ENCODE data around the gene FETUB.

FETUB gene

GRCh38 chr3:186637686-186638085 is 2.5 kb upstream of the FETUB start:
- no peak for TF ChIP-seq GATA2 (IDR thresholded peaks at IDR 0.05; ENCODE audit: low read depth, low read length)
- no peak for TF ChIP-seq GATA3 (IDR thresholded peaks at IDR 0.05; ENCODE audit: low read depth, low read length)

DNA sequence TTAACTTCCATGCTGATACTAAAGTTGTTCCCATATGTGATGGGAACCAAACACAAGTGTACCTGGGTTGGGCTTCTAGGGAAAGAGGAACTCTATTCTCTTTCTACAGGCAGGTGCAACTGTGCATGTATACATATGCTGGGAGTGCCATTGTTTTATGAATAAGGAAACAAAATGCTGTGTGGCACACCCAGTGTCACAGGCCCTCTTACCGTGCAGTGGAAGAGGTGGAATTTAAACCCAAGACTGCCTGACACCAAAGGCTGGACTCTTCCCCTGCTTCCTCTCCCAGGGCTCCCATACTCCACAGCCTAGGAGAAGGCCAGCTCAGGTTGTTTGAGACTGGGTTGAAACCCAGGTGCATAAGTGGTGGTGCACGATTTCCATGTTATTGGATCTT is 1.9 kb upstream of the FETUB start:
- TF ChIP-seq GATA3 (IDR thresholded peaks at IDR 0.05; ENCODE audit: low read depth, low read length) (no peak), GATA2 (IDR thresholded peaks at IDR 0.05; ENCODE audit: low read depth, low read length) (no peak)

GRCh38 chr3:186640473-186640818 is 247 bp downstream of the FETUB start:
- no peak for TF ChIP-seq GATA2 (IDR thresholded peaks at IDR 0.05; ENCODE audit: low read depth, low read length)
- TF ChIP-seq GATA3 (IDR thresholded peaks at IDR 0.05; ENCODE audit: low read depth, low read length) = no peak

DNA sequence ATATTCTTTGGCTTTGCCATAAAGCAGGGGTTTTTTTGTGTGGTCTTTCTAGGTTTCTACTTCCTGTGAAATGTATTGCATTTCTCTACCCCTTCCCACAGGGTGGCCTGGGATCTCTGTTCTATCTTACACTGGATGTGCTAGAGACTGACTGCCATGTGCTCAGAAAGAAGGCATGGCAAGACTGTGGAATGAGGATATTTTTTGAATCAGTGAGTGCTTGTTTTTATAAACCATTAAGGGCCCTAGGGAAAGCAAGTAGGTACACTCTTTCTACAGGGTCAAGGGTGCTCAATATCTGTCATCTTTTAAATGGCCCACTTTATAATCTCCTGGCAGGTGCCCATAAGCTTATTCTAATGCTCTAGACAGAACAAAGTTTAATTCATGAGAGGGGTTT is 730 bp downstream of the FETUB start:
- TF ChIP-seq GATA2 (IDR thresholded peaks at IDR 0.05; ENCODE audit: low read depth, low read length) (no peak), GATA3 (IDR thresholded peaks at IDR 0.05; ENCODE audit: low read depth, low read length) (no peak)

DNA sequence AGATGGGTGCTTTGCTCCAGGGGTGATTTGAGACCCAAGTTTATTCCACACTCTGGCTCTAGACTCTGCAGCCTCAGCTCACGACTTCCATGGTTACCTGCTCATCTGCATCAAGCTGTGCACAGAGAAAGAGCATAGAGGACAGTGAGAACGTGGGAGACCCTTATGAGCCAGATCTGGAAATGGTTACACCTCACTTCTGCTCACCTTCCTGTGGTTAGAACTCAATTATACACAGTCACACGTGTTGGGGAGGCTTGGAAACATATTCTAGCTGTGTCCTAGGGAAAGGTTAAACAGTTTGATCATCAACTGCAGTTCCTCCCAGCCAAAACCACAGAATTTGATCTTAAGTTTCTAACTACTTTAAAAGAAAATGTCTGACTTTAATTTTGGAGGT is 1.8 kb downstream of the FETUB start:
- TF ChIP-seq GATA3 (IDR thresholded peaks at IDR 0.05; ENCODE audit: low read depth, low read length) (no peak), GATA2 (IDR thresholded peaks at IDR 0.05; ENCODE audit: low read depth, low read length) (no peak)

DNA sequence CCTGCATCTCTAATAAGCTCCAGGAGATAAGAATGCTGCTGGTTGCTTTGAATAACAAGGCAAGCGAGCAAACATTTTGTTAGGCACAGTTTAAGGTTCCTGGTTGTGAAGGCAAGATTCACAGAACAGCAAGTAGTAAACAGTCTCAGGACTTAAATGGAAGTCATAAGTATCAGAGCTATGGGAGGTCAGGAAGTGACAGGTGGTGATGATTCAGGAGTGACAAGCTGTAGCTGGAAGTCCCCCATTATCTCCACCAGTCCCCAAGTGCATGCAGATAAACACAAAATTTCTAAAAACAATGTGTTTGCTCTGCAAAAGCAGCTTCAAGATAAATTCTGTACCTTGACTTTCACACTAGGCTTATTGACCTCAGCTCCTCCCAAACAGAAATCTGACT is 3.3 kb downstream of the FETUB start:
- TF ChIP-seq GATA3 (IDR thresholded peaks at IDR 0.05; ENCODE audit: low read depth, low read length) (no peak), GATA2 (IDR thresholded peaks at IDR 0.05; ENCODE audit: low read depth, low read length) (no peak)

DNA sequence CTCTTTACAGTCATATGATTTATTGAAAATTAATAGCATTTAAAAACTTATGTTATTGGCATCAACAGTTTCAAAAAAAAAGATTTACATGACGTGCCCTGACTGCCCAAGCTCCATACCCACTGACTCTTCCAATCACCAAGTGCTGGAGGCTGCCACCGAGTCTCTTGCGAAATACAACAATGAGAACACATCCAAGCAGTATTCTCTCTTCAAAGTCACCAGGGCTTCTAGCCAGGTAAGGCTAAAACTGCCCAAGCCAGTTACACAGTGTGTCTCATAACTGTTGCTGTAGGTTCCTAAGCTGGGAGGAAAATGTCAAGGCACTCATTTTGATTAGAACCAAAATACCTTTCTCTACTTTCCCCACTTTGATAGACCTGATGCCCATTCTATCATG is 4.5 kb downstream of the FETUB start:
- no peak for TF ChIP-seq GATA2 (IDR thresholded peaks at IDR 0.05; ENCODE audit: low read depth, low read length)
- no peak for TF ChIP-seq GATA3 (IDR thresholded peaks at IDR 0.05; ENCODE audit: low read depth, low read length)

- TF ChIP-seq GATA3 (IDR thresholded peaks at IDR 0.05; ENCODE audit: low read depth, low read length) (no peak), GATA2 (IDR thresholded peaks at IDR 0.05; ENCODE audit: low read depth, low read length) (no peak)
These were observed 5.9 kb downstream of the FETUB start for GRCh38 chr3:186646106-186646505.

DNA sequence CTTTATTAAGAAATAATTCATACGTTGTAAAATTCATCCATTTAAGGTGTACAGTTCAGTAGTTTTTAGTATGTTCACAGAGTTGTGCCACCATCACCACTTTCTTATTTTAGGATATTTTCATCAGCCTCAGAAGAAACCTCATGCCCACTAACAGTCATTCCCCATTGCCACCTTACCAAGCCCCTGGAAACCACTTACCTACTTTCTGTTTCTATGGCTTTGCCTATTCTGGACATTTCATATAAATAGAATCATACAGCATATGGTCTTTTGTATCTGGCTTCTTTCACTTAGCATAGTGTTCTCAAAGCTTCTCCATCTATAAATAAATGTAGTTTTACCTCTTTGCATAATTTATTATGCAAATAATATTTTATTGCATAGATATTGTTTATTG is 6.6 kb downstream of the FETUB start:
- TF ChIP-seq GATA3 (IDR thresholded peaks at IDR 0.05; ENCODE audit: low read depth, low read length) (no peak), GATA2 (IDR thresholded peaks at IDR 0.05; ENCODE audit: low read depth, low read length) (no peak)

DNA sequence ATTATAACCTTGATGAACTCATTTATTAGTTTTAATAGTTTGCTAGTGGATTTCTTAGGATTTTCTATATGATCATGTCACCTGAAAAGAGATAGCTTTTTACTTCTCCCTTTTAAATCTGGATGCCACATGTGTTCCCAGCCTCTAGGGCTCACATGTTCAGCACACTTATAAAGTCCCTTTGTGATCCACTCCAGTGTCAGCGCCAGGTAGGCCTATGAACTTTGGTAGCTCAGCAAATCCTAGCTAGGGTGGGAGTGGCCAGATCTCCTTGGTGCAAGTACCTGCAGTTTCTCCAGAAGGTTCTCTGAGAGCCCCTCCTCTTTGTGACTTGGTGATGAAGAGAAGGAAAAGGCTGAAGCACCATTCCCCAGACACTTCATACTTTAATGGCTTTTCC is 8.7 kb downstream of the FETUB start:
- TF ChIP-seq GATA3 (IDR thresholded peaks at IDR 0.05; ENCODE audit: low read depth, low read length) = no peak
- no peak for TF ChIP-seq GATA2 (IDR thresholded peaks at IDR 0.05; ENCODE audit: low read depth, low read length)

DNA sequence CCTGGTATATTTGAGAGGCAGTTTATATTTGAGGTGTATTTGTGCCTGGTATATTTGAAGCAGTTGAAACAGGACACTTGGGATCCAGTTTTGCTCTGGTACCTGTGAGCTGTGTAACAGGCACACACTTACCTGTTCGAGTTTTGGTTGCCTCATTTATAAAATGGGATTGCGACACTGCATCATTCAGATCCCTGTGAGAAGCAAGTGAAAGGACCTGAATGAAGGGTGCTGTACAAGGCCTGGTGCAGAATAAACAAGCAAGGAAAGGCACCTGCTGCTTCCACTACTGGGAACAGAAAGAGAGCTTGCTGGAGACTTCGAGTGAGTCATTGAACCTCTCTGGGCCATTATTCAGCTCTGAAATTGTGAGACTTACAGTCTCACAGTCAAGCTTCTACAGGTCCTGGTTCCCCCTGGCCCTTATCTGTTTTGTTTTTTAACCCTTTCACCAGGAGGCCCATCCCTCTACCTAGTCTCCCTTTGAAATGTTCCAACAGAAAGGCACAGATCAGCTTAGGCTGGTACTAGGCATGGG is 11.5 kb downstream of the FETUB start:
- TF ChIP-seq GATA2 (IDR thresholded peaks at IDR 0.05; ENCODE audit: low read depth, low read length) = no peak
- no peak for TF ChIP-seq GATA3 (IDR thresholded peaks at IDR 0.05; ENCODE audit: low read depth, low read length)

- TF ChIP-seq GATA3 (IDR thresholded peaks at IDR 0.05; ENCODE audit: low read depth, low read length) (no peak), GATA2 (IDR thresholded peaks at IDR 0.05; ENCODE audit: low read depth, low read length) (no peak)
These were observed 13.0 kb downstream of the FETUB start for GRCh38 chr3:186653080-186653707.

- TF ChIP-seq GATA3 (IDR thresholded peaks at IDR 0.05; ENCODE audit: low read depth, low read length) (no peak), GATA2 (IDR thresholded peaks at IDR 0.05; ENCODE audit: low read depth, low read length) (no peak)
These were observed 13.8 kb downstream of the FETUB start for GRCh38 chr3:186653984-186654383.

- TF ChIP-seq GATA3 (IDR thresholded peaks at IDR 0.05; ENCODE audit: low read depth, low read length) (no peak), GATA2 (IDR thresholded peaks at IDR 0.05; ENCODE audit: low read depth, low read length) (no peak)
These were observed 23.3 kb downstream of the FETUB start for GRCh38 chr3:186663361-186664118.

- no peak for TF ChIP-seq GATA2 (IDR thresholded peaks at IDR 0.05; ENCODE audit: low read depth, low read length)
- no peak for TF ChIP-seq GATA3 (IDR thresholded peaks at IDR 0.05; ENCODE audit: low read depth, low read length)
These were observed 23.9 kb downstream of the FETUB start for GRCh38 chr3:186664119-186664495.
